Stimulated activated CD4-positive, alpha-beta T cell treated with anti-CD3 and anti-CD28 coated beads, Interleukin-15, amount 100 ng/mL, for 48 hours (primary cell): ENCODE data around the gene ALDH8A1.

ENCODE experiments used
- DNase-seq, 2 donors: peaks; one replicate each; pipeline ENCODE4 v3.0.0-alpha.2; 2020; ENCODE audit warnings: low read depth in 2 of 2

The ALDH8A1 gene

DNA sequence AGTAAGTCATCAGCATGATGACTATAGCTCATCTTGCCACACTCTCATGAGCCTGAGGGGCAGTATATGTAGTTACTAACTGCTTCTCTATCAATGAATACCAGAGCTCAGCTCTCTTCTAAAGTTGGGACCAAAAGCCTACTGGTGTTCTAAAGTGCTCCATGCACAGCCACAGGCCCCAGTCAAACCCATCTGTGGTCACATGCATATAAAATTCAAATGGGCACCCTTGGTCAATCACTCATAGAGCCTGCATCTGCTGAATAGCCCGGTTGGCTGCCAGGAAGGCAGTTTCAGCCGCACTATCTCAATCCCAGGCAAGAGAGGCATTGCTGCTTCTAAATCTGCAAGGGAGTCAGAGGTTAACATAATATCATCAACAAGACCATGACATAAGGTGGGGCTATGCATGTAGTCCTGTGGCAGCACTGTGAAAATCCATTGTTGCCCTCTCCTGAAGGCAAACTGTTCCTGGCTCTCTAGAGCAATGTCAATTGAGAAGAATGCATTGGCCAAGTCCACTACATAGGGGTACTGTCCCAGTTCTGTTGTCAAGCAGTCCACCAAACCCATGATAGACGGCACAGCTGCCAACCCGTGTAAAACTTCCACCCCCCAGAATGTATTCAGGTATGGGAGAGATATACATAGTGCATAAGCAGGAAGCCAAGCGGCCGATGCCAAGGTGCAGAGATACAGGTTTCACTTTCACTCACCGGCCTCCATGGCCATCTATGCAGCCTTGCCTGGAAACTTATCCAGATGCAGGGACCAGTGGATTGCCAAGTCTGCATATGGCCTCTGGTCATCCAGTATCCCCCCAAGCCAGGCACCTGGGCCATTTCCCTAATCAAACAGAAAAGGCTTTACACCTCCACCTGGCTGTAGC lies 76.2 kb downstream of the ALDH8A1 start:
- no peak for DNase-seq

DNA sequence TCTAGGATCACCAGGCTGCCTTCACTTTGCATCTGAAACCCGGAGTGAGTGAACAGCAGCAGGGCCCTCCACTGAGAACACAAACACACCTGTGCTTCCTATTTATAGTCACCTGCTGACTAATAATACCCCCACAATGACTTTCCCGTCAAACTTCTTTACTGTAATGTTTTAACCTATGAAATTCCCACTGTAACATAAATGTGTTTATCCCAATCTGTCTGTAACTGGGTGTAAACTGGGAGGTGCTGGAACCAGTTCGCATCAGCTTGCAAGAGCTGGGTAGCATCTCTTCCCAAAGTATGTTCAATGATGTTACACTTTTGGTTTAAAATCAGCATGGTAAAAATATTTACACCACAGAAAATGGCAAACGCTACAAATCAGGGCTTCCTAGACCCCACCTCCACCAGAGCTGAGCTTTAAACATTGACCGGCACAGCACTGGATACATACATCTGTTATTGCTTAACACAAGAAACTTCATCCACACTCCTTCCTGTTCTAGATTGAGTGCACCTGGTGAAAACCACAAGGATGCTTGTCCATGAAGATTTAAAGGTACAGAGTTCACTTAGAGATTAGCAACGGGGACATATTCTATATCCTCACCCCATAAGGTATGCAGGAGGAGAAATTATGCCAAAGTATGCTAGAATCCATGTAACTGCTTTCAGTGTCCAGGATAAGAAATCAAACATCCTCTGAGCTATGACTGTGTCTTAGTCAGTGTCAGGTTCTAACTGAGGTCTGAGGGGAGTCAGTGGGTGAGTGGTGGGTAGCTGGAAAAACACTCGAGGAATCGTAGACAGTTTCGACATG lies 79.0 kb downstream of the ALDH8A1 start:
- DNase-seq = no peak

DNA sequence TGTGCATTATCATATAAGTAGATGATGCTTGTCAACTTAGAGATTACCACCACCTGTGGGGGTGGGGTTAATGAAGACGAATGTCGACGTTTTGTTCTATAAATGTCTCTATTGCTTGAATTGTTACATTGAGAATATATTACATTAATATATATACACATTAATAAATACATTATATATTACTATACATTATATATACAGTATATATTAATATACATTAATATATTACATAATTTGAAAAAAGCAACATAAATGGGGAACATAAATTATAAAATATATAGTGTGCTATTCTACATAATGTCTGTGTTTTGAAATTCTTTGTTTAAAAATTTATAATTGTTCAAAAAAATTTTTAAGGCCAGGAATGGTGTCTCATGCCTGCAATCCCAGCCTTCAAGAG lies 81.1 kb downstream of the ALDH8A1 start:
- DNase-seq = no peak
